Suppressor macrophage treated with lipopolysaccharide for 1 hour (primary cell): ENCODE data around the gene NEK11.
A peak's percentile ranks its signal among the peaks of the same experiment; 100 is the strongest.

ENCODE experiments used
- DNase-seq, 3 donors: peaks; one replicate each; pipeline ENCODE4 v3.0.0-alpha.2; 2020 to 2022

NEK11 gene

DNA sequence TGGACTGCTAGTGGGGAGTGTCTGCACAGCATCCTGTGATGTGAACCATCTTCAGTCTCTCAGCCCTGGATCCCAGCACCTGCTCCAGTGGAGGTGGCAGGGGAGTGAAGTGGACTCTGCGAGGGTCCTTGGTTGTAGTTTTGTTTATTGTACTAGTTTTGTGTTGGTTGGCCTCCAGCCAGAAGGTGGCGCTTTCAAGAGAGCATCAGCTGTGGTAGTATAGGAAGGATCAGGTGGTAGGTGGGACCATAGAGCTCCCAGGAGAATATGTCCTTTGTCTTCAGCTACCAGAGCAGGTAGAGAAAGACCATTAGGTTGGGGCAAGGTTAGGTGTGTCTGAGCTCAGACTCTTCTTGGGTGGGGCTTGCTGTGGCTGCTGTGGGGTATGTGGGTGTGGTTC lies 20.9 kb downstream of the NEK11 start:
- no peak for DNase-seq

DNA sequence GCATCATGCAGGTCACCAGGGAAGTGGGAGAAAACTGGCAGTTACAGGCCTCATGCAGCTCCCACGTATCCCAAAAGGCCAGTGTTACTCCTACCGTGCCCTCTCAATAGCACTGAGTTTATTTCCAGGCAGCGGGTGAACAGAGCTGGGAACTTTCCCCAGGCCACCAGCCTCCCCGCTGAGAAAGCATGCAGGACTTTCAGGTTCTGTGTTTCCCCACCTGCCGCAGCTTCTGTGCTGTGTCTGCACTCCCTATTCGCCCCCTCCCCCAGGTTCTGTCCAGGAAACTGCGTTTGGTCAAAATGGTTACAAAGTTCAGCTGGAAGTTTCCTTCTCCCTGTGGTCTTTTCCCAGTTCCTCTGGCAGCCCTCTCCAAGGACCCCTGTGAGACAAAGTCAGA lies 21.4 kb downstream of the NEK11 start:
- DNase-seq: no peak

DNA sequence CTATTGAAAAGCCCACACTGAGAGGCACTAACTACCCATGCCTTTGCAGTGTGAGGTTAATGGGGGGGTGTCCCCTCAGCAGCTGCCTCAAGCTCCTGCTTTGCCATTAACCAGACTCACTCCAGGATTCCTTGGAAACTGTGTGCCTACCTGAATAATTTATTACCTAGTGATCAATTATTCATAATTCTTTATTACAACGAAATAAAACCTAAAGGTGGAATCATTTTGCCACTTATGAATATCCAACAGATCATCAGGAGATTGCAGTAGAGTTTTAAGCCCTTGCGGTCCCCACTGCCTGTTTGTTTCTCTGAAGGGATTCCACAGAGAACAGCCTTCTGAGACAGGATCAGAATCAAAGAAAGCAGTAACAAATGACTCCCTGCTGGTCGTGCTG lies 23.3 kb downstream of the NEK11 start:
- DNase-seq: no peak

DNA sequence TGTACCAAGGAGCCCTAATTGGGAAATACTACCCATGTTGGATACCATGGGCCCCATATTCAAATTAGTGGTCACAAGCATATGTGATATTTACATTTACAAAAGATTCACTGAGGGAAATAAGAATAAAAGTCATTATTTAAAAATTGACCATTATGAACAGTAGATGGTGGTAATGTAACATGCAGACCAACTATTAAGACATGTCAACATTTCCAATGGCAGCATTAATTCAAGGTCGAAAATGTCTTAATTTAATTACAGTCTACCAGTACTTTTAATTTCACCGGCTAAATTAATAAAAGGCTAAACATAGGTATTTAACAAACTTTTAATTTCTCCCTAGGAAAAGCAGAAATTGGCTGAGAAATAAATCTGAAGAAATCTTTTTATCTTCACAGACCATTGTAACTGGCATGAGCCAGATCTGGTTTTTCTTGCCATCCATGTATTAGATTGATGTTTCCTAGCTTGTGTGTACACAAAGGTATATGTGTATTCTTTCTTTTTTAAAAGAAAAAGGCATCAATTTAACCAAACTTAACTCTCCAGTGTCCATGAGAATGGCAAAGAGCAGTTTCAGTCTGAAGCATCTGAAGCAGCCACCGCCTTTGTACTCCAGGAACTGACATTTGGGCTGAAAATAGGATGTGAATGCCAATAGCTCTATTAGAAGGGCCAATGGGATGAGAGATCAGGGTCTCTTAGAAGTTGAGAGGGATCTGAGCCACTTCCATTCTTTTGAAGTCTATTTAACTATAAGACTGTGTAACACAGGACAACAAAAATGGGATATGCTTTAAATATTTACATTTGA lies 26.6 kb downstream of the NEK11 start:
- DNase-seq: peak in 1 of 3 donors; percentile 16

DNA sequence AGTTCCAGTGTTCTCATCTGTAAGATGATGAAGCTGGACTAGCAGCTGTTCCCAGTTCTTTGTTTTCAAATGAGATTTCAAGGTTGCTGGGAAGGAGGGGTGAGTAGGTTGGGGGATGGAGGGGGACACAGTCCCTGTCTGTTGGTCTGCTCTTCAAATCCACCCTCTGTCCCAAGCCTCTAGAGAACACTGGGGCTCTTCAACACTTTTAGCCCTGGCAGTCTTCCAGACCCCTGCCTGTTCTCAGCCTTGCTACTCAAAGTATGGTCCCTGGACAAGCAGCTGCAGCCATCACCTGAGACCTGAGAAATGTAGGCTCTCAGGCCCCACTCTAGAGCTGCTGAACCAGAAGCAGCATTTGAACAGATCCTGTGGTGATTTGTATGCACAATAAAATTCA lies 41.3 kb downstream of the NEK11 start:
- DNase-seq: no peak

DNA sequence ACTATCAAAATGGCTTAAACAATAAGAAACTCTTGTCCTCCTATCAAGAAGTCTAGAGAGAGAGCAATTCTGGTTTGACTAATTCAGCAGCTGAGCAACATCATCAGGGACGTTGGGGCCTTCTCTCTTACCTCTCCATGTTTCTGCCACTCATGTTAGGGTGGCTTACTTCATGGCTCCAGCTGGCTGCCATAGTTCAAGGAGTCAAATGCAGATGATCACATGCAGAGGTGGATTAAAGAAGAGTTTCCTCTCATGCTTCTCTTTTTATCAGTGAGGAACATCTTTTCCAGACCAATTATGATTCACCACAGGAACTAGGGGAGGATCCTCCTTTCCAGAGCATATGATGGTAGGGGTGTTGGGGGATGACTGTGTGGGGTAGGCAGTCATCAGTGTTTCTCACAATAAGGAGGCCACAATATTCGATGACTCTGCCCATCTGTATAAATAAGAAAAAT lies 45.5 kb downstream of the NEK11 start:
- DNase-seq: peak; percentile 62 to 77 (median 68)

DNA sequence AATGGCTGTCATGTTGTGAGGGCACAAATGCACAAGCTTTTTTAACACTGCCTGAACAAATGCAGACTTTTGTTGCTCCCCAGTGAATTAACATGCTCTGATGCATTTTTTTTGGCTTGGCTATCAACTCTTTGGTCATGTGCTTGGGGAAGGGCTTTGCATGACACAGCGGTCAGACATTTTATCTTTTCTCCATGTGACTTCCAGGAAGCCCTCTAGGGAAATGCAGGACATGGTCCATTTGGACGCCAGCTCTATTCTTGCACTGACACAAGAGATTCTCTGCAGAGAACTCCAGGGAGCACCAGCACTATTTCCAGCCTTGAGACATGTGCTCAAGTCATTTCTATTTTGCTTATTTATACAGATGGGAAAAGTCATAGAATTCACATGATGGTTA lies 46.2 kb downstream of the NEK11 start:
- DNase-seq: peak in 2 of 3 donors; percentile 2 to 5

DNA sequence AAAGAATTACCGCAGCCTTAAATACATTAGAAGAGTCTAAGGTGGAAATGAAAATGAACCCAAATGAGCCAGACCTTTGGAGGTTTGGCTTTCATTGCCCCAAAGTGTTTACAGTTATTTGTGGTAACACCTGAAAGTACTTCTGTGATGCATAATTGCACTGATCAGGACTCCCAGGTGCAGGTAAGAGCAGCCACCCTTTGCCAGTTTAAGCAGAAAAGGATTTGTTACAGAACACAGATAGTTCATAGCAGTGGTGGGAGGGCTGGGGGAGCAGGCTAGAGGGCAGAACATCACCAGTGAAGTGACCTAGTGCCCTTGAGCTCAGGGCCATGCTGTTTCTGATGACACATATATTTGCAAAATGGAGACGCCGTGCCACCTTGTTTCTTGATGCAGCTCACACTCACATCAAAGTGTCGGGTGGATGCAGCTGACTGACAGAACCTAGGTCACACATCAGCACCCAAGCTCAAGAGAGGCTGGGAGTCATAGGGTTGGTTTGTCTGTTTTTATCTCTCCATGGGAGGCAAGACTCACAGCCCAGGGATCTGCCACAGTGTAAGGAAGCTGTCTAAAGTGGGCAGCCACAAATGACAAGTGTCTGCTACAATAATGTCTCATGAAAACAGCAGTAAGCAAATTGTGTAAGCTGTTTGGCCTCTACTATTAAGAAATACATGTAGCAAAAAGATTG lies 49.1 kb downstream of the NEK11 start:
- no peak for DNase-seq

DNA sequence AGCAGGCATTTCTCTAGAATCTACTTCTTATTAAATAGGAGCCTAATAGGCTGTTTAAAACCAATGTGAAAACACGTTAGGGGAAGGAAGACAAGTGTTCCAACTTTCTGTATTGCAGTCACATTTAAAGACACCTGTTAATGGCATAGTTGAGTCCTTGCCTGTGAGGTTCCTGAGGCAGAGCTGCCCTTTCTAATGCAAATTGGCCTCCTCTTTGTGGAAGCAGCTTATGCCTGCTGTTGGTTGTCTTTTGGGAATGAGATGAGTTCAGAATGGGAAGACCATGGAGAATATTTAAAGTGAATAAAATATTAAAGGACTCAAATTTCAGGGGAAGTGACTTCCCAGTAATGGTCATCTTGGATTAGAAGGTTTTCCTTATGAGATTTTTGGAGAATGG lies 51.2 kb downstream of the NEK11 start:
- no peak for DNase-seq

DNA sequence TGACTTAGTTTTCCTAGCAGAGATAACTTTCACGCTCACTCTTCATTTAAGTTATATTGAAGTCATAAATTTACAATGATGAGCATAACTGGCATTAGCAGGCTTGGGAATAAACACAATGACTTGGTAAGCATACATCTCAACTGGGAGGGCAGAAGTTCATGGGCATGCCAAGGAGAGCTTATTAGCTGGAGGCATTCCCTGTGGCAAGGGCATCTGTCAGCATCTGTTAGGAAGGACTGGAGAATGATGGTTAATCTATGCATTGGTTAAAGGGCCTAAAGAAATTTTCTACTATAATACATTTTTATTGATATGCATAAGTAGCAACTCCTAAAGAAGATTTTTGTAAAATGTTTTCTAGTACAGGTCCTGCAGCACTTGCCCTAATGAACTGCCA lies 52.4 kb downstream of the NEK11 start:
- DNase-seq: no peak

DNA sequence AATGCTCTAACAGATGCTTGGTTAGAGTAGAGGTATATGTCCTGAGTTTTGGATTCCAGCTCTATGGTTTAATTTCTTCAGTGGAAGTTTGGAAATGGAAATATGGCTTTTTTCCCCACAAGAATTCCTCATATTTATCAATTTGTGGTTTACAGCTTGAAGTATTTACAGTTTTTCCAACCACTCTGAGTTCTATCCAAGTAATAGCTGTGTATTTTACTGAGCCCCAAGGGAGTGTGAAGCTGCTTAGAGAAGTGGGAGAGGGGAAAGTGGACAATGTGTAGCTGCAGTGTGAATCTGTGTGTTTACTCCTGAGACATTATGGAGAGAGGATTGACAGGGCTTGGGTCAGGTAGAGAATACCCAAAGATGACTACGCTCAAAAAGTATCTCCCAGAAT lies 54.5 kb downstream of the NEK11 start:
- no peak for DNase-seq

DNA sequence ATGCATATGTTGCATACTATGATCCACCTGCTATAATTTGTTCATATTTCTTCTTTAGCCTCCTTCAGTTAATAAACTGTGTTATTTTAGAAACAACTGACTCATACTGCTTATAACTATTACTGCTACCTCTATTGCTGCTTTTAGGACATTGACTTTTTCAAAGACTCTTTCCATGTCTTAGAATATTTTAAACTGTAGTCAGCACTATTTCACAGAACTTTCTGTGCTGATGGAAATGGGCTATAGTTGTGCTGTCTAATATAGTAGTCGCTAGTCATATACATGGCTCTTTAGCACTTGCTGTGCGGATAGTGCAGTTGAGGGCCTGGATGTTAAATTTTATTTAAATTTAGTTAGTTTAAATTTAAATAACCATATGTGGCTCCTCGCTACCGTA lies 55.6 kb downstream of the NEK11 start:
- DNase-seq: no peak

DNA sequence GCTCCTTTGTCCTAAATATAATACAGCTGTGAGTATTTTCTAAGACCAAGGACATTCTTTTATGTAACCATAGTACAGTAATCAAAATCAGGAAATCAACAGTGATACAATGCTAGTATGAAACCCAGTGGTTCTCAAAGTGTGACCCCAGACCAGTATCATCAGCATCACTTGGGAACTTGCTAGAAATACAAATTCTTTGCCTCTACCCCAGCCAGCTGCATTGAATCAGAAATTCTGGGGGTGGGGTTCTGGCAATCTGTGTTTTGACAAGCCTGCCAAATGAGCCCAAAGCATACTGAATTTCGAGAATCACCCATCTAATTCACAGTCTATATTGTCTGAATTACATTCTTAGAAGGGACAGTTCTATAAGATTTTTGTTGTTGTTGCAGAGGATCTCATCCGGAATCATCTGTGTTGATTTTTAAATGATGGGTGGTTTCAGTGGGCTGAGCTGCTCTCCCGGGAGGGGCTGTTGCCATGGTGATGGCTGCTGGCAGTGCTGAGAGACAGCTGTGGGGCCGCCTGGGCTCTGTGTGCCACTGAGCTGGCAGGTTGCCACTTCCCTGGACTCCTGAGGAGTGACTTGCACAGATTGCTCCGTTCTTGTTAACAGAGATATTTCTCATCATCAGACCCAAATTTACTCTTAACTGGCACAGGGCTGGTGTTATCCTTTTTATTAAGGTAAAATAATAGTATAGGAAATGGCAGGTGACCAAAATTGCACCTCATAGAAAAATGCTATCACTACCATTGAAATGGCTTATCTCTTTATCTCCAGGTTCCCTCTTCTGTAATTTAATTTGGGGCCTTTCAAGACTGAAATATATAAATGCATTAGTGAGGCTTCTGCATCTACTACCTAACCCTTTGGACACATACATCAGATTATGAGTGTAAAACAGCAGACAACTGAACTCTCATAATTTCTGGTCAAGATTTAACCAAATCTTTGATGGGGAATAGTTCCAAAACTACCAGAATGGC lies 56.5 kb downstream of the NEK11 start:
- no peak for DNase-seq

DNA sequence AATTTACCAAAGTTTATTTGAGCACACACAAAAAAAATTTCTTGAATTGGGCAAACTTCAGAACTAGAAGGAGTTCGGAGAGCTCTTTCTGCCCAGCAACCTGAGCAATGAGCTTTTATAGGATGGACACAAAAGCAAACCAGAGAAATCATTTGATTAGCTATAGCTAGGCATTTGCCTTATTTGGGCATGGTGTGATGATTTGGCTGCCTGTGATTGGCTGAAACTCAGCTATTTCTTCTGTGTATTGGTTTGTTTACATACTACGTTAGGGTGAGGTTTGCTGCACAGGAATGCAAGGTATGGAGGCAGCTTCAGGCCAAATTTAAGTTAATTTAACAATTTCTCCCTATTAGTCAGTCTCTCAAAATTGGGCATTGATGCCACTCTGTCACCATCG lies 65.1 kb downstream of the NEK11 start:
- no peak for DNase-seq

DNA sequence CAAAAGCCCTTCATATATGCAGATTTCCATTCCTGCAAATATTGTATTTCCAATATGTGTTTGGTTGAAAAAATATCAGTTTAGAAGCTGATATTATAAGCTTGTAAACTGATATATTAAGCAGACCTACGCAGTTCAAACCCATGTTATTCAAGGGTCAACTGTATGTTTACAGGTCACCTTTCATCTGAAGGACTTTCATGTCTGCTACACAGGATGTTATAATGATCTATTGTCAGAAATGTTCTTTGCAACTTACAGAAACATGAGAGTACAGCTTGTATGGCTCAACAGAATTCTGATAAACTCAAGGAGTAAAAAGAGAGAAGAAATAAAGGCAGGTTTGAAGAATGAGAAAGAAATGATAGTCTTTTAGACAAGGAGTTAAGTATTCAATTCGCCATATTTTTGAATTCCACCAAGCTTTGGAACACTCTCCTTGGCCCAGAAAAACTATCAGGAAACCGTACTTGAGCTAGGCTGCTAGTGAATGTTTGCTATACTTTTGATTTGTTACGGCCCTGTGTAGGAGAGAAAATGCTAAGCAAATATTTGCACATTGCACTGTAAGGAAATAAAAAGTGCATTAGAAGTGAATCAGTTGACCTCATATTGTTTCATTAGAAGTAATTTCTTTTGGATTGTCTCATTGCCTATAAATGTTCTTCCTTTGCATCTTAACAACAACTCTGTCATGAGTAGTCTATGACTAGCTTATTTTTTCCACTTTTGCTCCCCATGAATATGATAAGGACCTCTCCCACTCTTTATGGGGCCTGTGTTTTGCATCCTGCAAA lies 81.2 kb downstream of the NEK11 start:
- no peak for DNase-seq

DNA sequence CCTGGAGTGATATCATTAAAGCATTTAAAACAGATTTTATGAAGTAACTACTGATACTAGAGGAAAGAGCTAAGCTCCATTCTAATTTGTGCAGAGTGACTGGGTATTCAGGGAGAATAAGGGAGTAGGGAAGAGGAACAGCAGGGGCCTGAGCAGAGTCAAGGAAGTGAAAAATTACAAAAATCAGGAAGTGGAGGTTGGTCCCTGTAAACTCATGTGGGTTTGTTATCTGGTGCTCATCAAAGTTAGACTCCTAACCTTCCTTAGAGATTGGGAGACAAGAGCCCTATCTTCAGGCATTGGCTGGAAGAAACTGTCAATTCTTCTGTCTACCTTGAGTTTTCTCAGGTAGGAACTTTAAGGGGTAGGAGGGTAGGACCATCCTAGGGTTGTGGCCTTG lies 82.5 kb downstream of the NEK11 start:
- DNase-seq: peak in 2 of 3 donors; percentile 0 to 8

DNA sequence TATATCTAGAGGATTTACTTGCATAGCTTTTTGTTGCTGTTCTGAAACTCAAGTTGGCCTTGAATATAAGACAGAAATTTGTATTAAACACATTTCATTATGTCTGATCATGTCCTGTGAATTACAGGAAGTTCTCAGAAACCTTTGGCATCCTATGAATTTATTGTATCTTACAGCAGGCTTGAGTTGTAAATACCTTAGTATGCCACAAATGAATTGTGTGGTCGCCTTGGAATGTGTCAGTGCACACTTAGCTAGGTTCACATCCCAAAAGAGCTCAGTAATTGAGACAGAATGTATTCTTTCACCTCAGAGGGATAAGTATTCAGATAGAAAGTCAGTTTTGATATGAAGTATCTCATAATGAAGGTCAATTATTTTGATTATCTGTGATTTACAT lies 83.4 kb downstream of the NEK11 start:
- no peak for DNase-seq

DNA sequence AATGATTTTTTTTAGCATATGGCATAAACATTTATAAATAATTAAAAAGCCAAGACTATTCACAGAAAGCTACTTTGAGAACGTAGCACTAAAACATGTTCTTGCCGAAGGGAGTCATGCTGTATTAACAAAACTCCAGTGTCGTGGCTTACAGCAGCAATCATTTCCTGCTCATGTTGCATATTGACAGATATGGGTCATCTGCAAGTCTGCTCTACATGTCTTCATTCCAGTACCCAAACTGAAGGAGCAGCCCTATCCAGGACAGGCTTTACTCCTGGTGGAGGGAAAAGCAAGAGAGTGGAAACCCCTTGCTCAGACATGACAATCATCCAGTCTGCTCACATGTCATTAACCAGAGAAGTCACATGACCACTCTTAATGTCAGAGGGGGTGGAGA lies 87.6 kb downstream of the NEK11 start:
- no peak for DNase-seq

DNA sequence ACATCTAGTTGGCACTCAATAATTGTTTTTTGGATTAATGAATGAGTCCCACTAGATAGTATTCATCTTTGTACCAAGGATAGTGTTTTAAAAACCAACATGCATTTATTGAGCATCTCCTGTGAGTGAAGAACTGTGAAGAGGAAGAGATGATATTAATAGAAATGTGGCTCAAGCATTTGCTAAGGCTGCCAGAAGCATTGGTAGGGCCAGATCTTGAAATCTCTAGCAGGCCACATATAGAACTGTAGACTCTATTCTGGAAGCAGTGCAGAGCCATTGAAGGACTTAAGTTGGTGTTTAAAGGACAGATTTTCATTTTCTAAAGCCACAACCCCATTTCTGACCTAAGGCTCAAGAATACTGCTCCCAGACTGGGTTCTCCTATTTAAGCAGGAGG lies 99.0 kb downstream of the NEK11 start:
- DNase-seq: no peak

DNA sequence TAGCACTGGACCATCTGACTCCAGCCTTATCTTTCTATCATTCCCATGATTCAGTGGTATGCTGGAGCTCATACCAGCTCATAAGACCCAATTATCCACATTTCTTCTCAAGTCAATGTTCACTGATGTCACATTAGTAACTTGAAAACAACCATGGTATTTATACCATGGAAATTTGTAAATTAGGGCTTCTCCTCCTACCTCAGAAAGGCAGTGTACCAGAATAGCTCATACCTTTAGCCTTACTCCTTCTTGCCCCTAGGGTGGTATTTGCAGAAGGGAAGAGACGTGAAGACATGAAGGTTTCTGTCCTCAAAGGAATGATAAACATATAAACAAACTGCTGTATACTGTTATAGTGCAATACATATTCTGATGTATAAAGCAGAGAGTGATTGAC lies 114.2 kb downstream of the NEK11 start:
- DNase-seq: no peak

DNA sequence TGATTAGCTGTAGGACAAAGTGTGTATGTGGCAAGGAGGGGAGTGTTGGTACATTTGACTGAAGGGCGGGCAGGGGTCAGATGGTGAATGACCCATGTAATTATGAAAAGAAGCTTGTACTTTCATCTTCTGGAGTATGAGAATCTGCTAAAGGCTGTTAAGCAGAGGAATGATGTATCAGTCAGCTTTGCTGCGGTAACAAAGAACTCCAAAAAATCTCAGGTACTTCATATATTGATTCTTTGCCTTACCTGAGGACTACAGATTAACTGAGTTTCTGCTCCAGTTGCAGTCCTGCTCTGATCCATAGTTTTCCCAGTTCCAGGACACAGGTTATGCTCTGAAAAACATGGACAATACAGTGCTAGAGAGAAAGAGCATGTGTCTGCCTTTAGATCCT lies 115.1 kb downstream of the NEK11 start:
- no peak for DNase-seq

DNA sequence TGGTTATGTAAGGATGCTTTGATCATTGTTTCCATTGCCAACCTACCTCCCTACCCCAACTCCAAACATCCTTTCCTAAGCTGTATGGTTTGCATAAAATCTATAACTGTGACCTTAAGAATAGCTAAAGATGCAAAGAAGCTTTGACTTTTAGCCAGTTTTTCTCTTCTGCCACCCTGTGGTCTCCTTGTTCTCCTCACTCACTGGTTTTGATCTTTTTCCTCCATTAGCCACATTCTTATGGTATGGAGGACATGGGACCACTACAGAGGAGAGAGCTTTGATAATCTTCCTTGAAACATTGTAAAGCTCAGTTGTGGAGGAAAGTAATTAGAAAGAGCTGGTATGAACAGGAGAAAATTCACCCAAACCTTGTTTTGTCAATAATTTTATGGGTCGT lies 115.9 kb downstream of the NEK11 start:
- DNase-seq: no peak
